Epithelial cell of prostate (primary cell): ENCODE measurements around the gene SLC8A2.

Experiments used
- DNase-seq: peaks from one replicate; pipeline ENCODE4 v3.0.0-alpha.2; 2011; ENCODE audit warnings: low read depth, low spot score
- H3K27ac ChIP-seq: fragments of 450-650 bp; 2 replicates; pipeline ENCODE4 v1.5.1; 2017; ENCODE audit warnings: mild to moderate bottlenecking

SLC8A2 gene

GRCh38 chr19:47434088-47434487 lies 37.6 kb downstream of the SLC8A2 start:
- DNase-seq: no peak
- H3K27ac ChIP-seq: no peak overlapping the region

DNA sequence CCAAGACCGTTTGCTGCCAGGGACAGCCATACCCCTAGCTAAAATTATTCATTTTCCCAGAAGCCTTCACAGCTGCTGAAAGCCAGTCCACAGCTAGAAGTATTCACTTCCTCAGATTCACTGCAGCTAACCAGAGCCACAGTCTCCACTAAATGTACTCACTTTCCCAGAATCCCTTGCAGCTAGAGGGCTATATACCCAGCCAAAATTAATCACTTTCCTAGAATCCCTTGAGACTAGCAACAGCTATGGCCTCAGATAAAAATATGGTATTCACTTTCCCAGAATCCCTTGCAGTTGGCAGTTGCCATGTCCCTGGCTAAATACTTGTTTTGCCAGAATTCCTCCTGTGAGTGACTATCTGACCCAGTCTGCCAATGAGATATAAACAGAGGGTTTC lies 38.6 kb downstream of the SLC8A2 start:
- H3K27ac ChIP-seq: no peak overlapping the region
- DNase-seq: no peak

- DNase-seq: no peak
- H3K27ac ChIP-seq: no peak overlapping the region
Observed at GRCh38 chr19:47432499-47432898, 39.2 kb downstream of the SLC8A2 start.

GRCh38 chr19:47432091-47432490 lies 39.6 kb downstream of the SLC8A2 start:
- DNase-seq: no peak
- H3K27ac ChIP-seq: no peak overlapping the region

- DNase-seq: no peak
Observed at GRCh38 chr19:47430041-47430802, 41.5 kb downstream of the SLC8A2 start.

DNA sequence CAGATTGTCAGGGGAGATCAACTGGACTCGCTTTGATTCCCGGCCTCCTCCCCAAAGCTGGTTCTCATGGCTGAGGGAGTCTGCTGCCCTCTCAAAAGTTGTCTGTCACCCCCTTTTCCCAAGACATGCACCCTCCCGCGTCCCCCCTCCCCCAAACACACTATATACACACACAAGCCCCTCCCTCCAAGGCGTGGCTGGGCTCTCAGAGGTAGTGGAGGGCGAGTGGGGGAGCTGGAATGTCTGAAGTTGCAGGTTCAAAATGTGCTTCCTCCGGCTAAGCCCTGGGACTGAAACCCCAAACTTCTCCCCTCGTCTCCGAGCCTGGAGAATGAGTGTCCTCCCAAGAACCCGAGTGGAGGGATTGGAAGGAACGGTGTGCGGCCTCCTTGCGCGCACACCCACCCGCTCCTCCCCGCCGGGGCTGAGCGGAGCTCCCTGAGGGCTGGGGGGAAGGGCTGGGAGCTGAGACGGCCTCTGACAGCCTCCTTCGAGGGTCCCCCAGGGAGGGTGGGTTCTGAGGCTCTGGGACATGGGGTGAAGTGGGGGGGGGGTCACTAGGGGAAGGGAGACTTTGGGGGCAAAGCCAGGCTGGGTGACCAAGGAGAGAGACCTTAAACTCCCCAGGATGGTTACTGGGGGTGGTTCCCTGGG lies 42.4 kb downstream of the SLC8A2 start:
- H3K27ac ChIP-seq: no peak overlapping the region
- DNase-seq: no peak

More at GRCh38 chr19:47430041-47430802, 41.5 kb downstream of the SLC8A2 start:
- H3K27ac ChIP-seq: no peak overlapping the region

GRCh38 chr19:47428177-47428894 lies 43.4 kb downstream of the SLC8A2 start:
- peak; percentile 95 for DNase-seq
- peak overlapping the region; percentile 16 for H3K27ac ChIP-seq

DNA sequence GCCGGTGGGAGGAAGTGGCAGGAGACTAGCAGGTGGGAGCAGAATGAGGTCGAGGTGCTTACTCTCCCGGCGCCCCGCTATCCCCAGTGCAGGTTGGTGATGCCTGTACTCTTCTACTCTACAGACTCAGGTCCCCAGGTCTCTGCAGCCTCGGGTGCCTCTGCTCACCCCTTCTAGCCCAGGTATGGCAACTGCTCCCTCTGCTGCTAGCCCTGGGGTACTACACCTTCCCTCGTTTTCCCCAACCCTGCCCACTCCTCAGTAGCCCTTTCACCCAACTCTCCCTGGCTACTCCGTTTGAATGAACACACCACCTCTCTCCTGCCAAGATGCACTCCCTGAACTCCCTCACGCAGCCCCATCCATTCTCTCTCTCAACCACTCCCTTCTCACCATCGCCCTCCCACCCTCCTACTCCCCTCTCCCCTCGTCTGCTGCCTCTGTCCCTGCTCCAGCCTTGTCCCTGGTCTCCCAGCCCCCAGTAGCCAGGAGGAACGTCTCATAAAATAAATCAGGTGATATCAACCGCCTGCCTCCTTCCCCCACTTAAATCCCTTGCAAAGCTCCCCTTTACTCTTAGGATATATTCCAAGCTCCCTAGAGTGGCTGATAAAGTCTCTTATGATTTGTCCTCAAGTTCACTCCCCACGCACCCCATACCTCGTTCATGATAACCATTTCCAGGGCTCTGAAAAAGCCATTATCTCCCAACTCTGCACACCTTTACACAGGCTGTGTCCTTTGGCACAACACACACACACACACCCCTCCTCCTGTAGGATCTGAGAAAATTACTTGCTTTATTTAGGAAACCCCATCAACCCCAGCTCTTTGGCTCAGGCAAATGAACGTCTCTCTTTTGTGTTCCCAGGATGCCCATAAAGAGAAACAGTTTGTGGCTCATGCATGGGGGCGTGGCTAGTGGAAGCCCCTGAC lies 44.2 kb downstream of the SLC8A2 start:
- no peak for DNase-seq
- peak overlapping the region; percentile 16 for H3K27ac ChIP-seq

GRCh38 chr19:47423203-47423882 lies 48.4 kb downstream of the SLC8A2 start:
- no peak overlapping the region for H3K27ac ChIP-seq
- DNase-seq: no peak

GRCh38 chr19:47422417-47423163 lies 49.1 kb downstream of the SLC8A2 start:
- DNase-seq: no peak
- H3K27ac ChIP-seq: no peak overlapping the region

GRCh38 chr19:47421844-47422395 lies 49.8 kb downstream of the SLC8A2 start:
- H3K27ac ChIP-seq: no peak overlapping the region
- no peak for DNase-seq

DNA sequence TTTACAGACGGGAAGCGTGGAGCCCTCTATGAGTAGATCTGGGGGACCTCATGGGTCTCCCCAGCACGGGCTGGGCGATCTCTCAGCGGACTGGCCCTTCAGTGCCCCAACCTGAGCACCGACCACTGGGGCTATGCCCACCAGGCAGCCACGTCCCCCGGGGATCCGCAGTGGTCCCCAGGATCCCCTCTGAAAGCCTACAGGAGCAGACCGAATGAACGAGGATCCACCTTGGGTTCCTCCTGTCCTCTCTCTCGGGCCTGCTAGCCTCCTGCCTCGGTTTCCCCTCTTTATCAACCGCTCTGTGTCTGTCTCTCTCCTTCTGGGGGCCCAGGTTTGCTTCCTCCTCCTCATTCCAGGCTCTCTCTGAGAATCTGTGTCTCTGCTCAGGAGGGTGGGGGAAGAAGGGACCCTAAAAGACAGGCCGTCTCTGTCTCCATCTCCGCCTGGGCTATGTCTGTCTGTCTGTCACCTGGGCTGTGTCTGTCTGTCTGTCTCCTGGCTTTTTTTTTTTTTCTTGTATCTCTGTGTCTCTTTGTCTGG lies 50.4 kb downstream of the SLC8A2 start:
- no peak for DNase-seq

GRCh38 chr19:47419789-47420188 lies 51.9 kb downstream of the SLC8A2 start:
- no peak overlapping the region for H3K27ac ChIP-seq
- no peak for DNase-seq

More for the DNA sequence above, 50.4 kb downstream of the SLC8A2 start:
- no peak overlapping the region for H3K27ac ChIP-seq

GRCh38 chr19:47419030-47419783 lies 52.5 kb downstream of the SLC8A2 start, which contains the start of gene MEIS3:
TSS of gene MEIS3 (minus strand) at chr19:47419527. CDS start at chr19:47419081, 446 bp downstream.
- H3K27ac ChIP-seq: no peak within 1 kb of the TSS
- DNase-seq: no peak

DNA sequence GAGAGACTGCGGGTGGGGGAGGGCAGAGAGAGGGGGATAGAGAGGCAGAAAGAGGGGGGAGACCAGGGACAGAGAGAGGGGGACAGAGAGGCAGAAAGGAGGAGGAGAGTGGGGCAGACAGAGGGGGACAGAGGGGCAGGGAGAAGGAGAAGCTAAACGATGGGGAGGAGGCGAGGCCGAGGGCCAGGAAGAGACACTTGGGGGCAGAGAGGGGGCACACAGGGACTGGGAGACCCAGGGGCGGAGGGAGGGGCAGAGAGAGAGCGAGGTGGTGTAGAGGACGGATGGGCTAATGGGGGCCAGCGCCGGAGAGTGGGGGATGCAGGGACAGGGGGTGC lies 53.0 kb downstream of the SLC8A2 start:
- no peak for DNase-seq
- no peak overlapping the region for H3K27ac ChIP-seq

DNA sequence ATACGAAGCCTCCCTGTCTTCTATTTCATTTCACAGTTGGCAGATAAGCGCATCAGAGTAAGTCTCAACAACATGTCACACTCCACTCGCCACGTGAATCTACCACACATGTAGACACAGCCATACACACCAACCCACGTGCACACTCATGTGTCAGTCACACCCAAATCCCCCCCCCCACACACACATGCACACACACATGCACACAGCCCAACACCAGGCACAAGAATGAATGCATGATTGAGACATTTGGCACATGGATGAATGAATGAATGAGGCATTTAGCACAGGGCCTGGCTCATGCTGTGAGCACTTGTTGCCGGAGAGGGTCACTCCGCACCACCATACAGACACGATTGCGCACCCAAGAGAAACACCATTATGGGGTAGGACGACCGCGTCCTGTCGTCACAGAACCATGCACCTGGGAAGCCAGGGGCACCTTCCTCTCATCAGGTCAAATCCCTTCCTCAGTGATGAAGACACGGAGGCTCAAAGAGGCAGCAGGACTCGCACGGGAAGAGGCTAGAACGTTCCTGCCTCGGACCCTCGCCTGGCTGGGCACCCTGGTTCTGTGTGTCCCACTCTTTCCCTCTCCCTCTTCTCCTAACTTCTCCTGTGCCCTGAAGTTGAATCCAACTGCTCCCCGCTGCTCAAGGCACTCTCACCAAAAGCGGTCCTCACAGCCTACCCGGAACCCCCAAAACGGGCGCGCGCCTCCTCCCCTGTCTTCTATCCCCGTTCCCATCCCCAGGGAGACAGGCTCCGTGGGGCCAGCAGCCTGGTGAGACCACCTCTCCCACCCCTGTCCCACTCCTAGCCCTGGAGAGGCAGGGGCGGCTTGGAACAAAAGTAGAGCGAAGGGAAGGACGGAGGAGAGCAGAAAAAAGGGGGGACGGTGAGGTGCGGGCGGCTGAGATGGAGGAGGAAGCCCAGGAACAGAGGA lies 53.7 kb downstream of the SLC8A2 start:
- no peak overlapping the region for H3K27ac ChIP-seq
- no peak for DNase-seq
